Uterus (tissue), 4 donors: ENCODE data around the gene CCDC137. TPM values are rescaled to one million over a fixed set of nuclear protein-coding genes. Genes with fewer than 3 reads are reported as not detected.

Source experiments
- DNase-seq, 2 donors: peaks; one replicate each; pipeline ENCODE4 v3.0.0-alpha.2; 2019 to 2020
- H3K27ac ChIP-seq, 2 donors: fragments of 200-600 bp; sonication (generic); 1 replicate in 1 of 2; 2 replicates in 1 of 2; pipeline ENCODE4 v1.5.1; 2016 to 2018
- H3K27me3 ChIP-seq, 2 donors: fragments of 200-600 bp; sonication (generic); one replicate each; pipeline ENCODE4 v1.5.1; 2018 to 2019; ENCODE audit warnings: control low read depth in 1 of 2
- H3K36me3 ChIP-seq, 2 donors: fragments of 200-600 bp; sonication (generic); one replicate each; pipeline ENCODE4 v1.5.1; 2019; ENCODE audit warnings: control low read depth in 1 of 2
- H3K4me1 ChIP-seq, 2 donors: fragments of 200-600 bp; sonication (generic); one replicate each; pipeline ENCODE4 v1.5.1; 2018 to 2019; ENCODE audit warnings: control low read depth in 1 of 2
- H3K4me3 ChIP-seq, 2 donors: fragments of 200-600 bp; sonication (generic); 1 replicate in 1 of 2; 2 replicates in 1 of 2; pipeline ENCODE4 v1.5.1; 2018 to 2019; ENCODE audit warnings: mild to moderate bottlenecking in 1 of 2
- H3K9me3 ChIP-seq, 2 donors: fragments of 200-600 bp; sonication (generic); one replicate each; pipeline ENCODE4 v1.5.1; 2019; ENCODE audit warnings: control low read depth in 1 of 2
- POLR2A ChIP-seq, 2 donors: fragments of 450-650 bp; IDR thresholded peaks; one replicate each; pipeline ENCODE4 v1.6.1; 2016; ENCODE audit warnings: antibody characterized with exemption in 2 of 2, mild to moderate bottlenecking in 1 of 2, moderate library complexity in 1 of 2
- intact Hi-C: fragments of 100-400 bp; cut with DNase I; formaldehyde crosslinking; loops from one replicate; pipeline ENCODE4 v1.15.1; 2023; ENCODE audit warnings: low total_unique reads
- total RNA-seq, 4 donors: library from RNA; depleted of rRNA in 3 of 4; stranded (reverse); fragments of >200 nt in 3 of 4; gene quantifications; one replicate each; pipeline versions ENCODE4 v1.1.0 to v1.2.4, GENCODE V29; 2014 to 2023
- TF ChIP-seq, protein P1 (sequence below), 4 experiments: fragments of 200-600 bp in 2 of 4; fragments of 450-650 bp in 2 of 4; sonication (generic) in 2 of 4; IDR thresholded peaks; one replicate each; pipeline ENCODE4 v1.5.1; 2016 to 2019; ENCODE audit warnings: antibody characterized with exemption in 4 of 4, mild to moderate bottlenecking in 2 of 4, moderate library complexity in 1 of 4
- donor health status: DM: yes; HTN: yes; CAD: no.

Gene CCDC137
- total RNA-seq, 4 donors from 2014 or later: 0.77 to 12.3 (median 3.9) TPM

DNA sequence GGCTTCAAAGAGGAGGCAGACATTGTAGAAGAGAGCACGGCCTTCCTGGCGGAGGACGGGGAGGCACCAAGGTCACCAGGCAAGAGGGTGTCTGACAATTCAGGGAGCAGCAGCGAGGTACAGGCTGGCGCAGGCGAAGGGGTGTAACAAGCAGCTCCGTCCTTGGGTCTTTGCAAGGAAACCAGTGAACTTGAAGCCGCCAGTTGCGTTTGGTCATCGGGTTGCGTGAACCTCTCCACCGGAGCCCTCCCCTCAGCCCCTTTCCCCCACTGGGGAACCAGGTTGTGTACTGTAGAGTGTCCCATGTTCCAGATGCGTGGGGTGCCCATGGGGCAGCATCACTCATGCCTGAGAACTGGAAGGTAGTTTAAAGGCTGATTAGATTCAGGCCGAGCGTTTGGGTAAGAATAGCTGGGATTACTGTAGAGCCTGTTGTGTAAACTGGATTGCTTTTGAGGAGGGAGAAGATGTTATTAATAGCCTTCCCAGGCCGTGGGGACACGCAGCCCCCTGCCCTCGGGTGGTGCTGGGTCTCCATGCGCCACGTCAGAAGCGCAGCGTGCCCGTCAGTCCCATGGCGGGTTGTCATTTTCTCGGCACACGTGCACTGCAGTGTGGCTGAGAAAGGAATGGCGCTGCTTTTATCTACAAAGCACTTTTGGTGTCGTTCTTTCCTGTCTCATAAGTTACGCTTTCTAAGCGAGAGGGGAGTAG lies 39.1 kb downstream of the CCDC137 start:
- no peak overlapping the region for H3K27ac ChIP-seq
- H3K9me3 ChIP-seq: no peaks in the 10 kb centered on the region
- H3K4me1 ChIP-seq: peaks cover 0 to 22% of the 10 kb centered on the region in 2 donors
- no peaks in the 10 kb centered on the region for H3K36me3 ChIP-seq
- intact Hi-C loops: no loop called here
- DNase-seq: no peak
- no peaks in the 10 kb centered on the region for H3K27me3 ChIP-seq
- TF ChIP-seq, protein P1, sequence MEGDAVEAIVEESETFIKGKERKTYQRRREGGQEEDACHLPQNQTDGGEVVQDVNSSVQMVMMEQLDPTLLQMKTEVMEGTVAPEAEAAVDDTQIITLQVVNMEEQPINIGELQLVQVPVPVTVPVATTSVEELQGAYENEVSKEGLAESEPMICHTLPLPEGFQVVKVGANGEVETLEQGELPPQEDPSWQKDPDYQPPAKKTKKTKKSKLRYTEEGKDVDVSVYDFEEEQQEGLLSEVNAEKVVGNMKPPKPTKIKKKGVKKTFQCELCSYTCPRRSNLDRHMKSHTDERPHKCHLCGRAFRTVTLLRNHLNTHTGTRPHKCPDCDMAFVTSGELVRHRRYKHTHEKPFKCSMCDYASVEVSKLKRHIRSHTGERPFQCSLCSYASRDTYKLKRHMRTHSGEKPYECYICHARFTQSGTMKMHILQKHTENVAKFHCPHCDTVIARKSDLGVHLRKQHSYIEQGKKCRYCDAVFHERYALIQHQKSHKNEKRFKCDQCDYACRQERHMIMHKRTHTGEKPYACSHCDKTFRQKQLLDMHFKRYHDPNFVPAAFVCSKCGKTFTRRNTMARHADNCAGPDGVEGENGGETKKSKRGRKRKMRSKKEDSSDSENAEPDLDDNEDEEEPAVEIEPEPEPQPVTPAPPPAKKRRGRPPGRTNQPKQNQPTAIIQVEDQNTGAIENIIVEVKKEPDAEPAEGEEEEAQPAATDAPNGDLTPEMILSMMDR (IDR thresholded peaks at IDR 0.05): no peak
- no peak for TF ChIP-seq POLR2A (IDR thresholded peaks at IDR 0.05)
- no peak overlapping the region for H3K4me3 ChIP-seq

DNA sequence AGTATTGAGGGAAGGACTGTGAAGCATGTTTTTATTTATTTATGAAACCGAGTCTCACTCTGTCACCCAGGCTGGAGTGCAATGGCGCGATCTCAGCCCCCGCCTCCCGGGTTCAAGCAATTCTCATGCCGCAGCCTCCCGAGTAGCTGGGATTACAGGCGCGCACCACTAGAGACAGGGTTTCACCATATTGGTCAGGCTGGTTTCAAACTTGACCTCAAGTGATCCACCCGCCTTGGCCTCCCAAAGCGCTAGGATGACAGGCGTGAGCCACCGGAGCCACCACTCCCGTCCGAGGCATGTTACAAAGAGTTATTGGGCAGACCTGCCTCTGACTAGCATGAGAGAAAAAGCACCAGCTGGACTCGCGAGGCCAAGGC lies 39.7 kb downstream of the CCDC137 start:
- no peak for DNase-seq
- Histone ChIP-seq H3K27me3 (no peaks in the 10 kb centered on the region), H3K9me3 (no peaks in the 10 kb centered on the region), H3K36me3 (no peaks in the 10 kb centered on the region), H3K4me3 (no peak overlapping the region), H3K27ac (no peak overlapping the region), H3K4me1 (peaks cover 0 to 22% of the 10 kb centered on the region in 2 donors)
- TF ChIP-seq, protein P1 (IDR thresholded peaks at IDR 0.05): no peak
- no peak for TF ChIP-seq POLR2A (IDR thresholded peaks at IDR 0.05)
- intact Hi-C loops: no loop called here

DNA sequence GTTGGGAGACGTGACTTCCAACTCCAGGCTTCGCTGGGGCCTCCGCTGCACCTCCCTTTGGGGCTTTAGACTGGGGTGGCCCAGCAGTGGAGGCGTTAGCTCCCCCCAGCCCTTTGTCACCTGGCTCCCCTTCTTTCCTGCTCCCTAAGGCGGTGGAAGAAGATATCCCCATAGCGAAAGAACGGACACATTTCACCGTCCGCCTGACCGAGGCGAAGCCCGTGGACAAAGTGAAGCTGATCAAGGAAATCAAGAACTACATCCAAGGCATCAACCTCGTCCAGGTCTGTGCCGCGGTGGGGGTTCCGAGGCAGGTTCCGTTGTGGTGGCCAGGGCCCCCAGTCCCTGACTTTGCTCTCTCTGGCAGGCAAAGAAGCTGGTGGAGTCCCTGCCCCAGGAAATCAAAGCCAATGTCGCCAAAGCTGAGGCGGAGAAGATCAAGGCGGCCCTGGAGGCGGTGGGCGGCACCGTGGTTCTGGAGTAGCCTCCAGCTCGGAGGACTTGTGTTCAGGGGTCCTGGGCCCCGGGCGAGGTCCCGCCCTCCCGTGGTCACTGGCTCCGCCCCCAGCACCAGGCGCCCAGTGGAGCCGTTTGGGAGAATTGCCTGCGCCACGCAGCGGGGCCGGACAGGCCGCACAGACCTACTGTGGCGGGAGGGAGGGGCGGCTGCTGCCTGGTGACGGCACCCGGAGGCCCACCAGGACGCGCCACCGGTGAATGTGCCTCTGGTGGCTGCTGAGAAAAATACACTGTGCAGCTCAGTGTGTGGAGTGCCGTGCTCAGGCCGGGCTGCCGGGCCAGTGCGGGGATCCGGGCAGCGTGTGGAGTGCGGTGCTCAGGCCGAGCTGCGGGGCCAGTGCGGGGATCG lies 40.5 kb downstream of the CCDC137 start:
- Histone ChIP-seq H3K27ac (no peak overlapping the region), H3K9me3 (no peaks in the 10 kb centered on the region), H3K4me1 (peaks cover 0 to 17% of the 10 kb centered on the region in 2 donors), H3K4me3 (no peak overlapping the region), H3K36me3 (no peaks in the 10 kb centered on the region), H3K27me3 (no peaks in the 10 kb centered on the region)
- TF ChIP-seq, protein P1 (IDR thresholded peaks at IDR 0.05): no peak
- no peak for TF ChIP-seq POLR2A (IDR thresholded peaks at IDR 0.05)
- no peak for DNase-seq
- intact Hi-C loops: no loop called here

DNA sequence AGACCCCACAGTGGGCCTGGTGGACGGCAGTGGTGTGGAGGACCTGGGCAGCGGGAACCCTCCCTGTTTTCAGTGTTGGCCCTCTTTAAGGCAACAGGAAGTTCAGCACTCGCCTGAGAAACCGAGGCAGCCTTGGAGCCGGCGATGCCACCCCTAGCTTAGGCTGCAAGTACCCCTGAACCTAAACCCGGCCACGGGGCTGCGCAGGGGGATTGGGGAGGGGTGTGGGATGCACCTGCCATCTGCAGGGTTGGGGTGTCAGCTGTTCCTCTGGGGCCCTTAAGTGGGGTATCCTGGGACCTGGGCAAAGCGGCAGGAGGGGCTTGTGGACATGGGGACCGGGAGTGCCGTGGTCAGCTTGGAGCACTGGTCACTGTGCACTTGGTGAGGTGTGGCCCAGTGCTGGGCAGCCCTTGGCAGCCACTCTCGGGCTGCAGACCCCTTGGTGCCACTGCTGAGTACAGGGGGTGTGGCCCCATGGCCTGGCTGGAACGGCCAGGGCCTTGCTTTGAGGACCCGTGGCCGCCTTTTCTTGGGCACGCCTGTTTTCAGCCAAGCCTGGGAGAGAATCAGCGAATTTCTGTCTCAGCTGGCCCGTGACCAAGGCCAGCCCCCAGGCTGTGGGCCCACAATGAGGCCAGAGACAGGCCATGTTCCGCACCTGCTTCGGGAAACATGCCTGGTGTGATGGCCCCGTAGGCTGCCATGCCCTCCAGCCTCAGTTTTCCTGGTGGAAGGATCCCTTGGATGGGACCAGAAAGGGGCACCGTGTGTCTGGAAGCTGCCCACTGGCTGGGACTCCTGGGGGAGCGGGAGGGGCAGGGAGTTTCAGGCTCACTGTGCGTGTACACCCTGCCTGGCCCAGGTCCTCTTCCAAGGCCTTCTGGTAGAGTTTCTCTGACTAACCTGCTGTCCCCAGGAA lies 41.4 kb downstream of the CCDC137 start:
- Histone ChIP-seq H3K36me3 (no peaks in the 10 kb centered on the region), H3K27ac (no peak overlapping the region), H3K27me3 (no peaks in the 10 kb centered on the region), H3K4me3 (no peak overlapping the region), H3K9me3 (no peaks in the 10 kb centered on the region), H3K4me1 (peaks cover 0 to 23% of the 10 kb centered on the region in 2 donors)
- intact Hi-C loops: no loop called here
- TF ChIP-seq, protein P1 (IDR thresholded peaks at IDR 0.05): no peak
- no peak for TF ChIP-seq POLR2A (IDR thresholded peaks at IDR 0.05)
- DNase-seq: no peak
